Measurements from ENCODE around the gene JOSD2.

JOSD2 gene

DNA sequence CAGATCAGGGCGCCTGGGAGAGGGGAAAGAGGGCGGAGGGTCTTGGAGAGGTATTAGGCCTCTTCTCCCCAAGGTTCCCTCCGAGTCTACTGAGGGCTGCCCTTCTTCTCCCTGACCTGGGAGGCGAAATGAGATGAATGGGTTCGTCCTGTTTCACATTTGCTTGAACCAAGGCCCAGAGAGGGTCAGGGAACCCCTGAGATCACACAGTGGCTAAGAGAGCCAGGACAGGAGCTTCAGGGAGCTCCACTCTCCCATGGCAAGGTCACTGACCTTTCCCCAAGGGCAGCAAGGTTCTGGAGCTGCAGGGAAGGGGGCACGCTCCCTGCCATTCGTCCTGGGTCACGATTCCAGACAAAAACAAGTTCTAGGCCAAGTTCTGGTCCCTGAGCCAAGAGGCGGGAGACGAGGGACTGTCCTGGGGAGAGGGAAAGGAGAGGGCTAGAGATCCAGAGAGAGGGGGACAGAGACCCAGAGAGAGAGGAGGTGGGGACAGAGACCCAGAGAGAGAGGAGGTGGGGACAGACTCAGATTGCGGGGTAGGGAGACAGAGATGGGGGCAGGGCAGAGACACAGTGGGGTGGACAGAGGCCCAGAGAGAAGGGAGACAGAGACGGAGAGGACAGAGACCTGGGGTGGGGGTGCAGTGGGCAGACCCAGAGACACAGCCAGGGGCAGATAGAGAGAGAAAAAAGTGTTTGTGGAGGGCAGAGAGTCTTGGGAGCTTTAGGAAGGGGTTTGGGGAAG is 2.2 kb upstream of the JOSD2 start:
- DNase-seq = no peak

DNA sequence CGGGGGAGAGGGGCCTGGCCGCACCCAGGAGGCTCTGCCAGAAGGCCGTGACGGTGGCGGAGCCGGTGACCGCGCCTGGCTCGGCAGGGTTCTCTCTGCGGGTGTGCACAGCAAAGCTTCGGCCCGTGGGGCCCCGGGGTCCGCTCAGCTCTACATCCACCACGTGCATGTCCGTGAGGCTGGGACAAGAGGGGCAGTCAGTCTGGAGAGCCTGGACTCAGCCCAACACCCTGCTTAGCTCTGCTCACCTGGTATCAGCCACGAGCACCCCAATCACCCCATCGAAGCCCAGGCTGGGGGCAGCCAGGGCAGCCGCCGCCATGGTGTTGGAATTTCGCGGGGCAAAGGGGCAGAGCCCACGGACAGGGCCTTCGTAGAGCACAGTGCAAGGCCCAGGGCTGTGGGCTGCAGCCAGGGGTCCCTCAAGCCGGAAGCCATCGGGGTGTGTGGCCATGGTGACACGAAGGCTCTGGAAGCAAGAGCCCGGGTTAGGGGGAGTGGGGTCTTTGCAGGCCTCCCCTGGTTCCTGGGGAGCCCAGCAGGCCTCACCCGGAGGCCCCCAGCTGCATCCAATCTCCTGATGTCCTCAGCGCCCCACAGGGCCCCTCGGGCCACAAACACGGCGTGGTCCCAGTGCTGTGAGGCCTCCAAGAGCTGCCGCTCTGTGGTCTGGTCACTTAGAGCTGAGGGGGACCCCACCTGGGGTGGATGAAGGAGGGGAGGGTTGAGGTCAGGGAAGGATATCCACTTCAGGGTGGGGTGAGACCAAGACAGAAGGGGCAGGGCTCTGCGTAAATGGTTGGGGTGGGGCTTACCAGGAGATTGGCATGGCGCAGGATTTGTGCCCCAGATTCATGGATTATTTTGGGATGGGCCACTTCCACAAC is 1.4 kb upstream of the JOSD2 start:
- DNase-seq = no peak

- DNase-seq = no peak
These were observed 307 bp downstream of the JOSD2 start for GRCh38 chr19:50510700-50511068.

DNA sequence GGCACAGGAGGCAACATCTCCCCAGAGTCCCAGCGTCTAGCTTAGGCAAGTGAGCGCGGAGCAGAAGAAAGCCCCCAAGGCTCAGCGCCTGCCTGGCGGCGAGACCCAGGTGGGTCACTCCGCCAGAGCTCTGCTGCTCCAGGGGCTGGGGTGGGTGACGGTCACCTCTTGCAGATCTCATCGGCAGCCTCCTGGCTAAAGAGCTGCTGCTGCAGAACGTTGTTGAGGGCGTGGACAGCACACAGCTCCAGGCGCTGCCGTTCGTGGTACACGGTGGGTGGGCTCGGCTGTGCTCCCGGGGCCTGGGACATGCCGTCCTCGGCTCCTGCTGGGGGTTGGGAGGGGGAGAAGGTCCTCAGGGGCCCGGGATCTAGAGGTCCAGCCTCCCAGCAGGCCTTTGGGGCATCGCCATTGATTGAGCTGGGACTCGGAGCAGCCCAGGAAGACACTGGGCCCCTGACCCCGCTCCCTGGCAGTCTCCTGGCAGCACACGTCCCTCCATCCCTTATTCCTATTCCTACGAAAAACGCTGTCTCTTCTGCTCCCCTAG is 795 bp downstream of the JOSD2 start:
- DNase-seq = no peak

DNA sequence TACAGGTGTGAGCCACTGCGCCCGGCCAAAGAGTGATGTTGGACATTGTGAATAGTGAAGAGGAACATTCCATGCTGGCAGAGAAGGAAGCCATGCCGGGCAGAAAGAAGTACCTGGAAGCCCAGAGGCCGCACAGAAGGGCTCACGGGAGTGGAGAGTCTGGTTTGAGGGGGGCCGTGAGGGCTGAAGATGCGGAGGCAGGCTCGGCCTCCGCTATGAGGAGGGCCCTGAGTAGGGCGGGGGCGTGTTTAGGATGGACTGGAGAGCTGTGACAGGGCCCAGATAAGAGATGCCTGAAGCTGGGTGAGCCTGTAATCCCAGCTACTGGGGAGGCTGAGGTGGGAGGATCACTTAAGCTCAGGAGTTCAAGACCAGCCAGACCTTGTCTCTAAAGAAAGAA is 1.6 kb downstream of the JOSD2 start:
- DNase-seq = no peak

- DNase-seq = no peak
These were observed 2.2 kb downstream of the JOSD2 start for GRCh38 chr19:50508843-50509190.

GRCh38 chr19:50507376-50507775 is 3.6 kb downstream of the JOSD2 start:
- DNase-seq = no peak

DNA sequence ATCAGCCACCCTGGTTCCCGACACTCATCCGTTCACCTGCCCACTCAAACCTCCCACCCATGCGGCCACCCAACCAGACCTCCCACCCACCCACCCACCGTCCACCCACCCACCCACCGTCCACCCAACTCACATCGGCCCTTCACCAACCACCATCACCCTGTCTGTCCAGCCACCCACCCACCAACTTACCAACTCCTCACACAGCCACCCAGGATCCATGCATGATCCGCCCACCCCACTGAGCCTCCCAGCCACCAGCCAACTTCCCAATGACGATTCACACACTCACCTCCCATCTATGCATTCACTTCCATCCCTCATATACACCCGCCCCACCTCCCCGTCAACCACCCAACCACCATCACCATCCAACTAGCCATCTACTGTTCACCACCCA is 4.3 kb downstream of the JOSD2 start:
- DNase-seq = no peak

GRCh38 chr19:50505856-50506611 is 5.0 kb downstream of the JOSD2 start:
- DNase-seq = no peak

DNA sequence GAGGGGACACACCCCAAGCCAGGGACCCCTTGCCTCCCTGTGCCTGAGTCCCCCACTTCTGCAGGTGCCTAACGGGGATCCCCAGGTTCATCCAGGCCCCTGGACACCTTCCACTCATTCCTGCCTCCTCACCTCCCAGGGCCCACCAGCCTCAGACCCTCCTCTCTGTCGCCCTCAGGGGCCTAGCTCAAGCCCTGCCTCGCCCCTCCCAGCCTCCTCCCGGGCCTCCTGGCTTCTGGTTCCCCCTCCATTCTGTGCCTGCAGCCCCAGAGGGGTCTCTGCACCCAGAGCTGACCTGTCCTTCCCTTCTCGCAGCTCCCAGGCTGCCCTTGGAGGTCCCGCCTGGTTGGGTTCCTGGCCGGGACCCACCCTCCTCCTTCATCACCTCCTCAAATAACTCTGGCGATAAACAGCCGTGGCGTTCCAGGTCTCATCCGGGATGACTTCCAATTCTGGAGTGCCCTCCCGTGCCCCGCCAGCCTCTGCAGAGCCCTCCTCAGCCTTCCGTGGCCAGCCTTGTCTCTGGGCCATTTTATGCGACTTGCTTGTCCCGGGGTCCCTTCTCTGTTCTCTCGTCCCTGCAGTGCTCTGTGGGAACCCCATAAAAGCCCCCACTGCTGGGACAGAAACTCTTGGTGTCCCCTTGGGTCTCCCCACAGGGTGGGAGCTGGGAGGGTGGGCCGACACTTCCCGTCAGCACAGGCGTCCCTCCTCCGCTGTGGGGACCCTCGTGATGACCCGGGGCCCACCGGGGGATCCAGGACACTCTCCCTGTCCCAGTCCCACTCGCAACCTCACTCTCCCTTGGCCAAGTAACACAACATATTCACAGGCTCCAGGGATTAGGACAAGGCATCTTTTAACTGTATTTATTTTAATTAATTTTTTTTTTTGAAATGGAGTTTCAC is 9.2 kb downstream of the JOSD2 start:
- DNase-seq = no peak

DNA sequence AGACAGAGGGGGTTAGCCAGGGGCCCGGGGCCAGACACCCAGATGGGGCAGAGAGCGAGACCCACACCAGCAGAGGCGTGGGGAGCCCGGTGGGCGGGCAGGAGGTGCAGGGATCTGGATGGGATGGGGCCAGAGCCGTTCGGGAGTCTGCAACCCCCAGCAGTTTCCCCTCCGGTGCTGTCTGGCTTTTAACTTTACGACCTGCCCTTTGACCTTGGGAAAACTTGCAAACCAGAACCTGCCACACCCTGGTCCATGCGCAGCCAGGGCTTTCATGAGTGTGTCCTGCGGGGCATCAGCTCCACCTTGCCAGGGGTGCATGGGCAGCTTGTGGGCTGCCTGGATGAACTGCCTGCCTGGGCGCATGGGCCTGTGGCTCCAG is 9.8 kb downstream of the JOSD2 start:
- no peak for DNase-seq

- DNase-seq = no peak
These were observed 10.2 kb downstream of the JOSD2 start for GRCh38 chr19:50500753-50501151.

GRCh38 chr19:50500060-50500752 is 10.8 kb downstream of the JOSD2 start:
- no peak for DNase-seq

DNA sequence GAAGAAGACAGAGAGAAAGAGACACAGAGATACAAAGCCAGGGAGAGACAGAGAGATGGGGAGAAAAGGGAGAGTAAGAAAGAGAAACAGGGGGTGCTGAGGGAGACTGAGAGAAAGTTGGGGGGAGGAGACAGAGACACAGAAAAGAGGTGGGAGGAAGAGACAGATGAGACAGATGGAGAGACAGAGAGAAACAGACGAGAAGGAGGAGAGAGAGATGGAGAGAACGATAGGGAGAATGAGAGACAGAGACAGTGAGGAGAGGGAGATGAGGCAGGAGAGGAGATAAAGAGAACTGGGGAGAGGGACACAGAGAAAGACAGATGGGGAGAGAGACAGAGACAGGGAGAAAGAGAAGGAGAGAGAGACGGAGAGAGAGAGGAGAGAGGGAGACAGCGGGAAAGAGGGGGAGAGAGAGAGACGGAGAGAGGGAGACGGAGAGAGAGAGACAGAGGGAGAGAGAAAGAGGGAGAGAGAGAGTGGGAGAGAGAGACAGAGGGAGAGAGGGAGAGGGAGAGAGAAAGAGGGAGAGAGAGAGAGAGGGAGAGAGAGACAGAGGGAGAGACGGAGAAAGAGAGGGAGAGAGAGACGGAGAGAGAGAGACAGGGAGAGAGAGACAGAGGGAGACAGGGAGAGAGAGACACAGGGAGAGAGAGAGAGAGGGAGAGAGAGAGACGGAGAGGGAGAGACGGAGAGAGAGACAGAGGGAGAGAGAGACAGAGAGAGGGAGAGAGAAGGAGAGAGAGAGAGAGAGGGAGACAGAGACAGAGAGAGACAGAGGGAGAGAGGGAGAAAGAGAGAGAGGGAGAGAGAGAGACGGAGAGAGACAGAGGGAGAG is 12.6 kb downstream of the JOSD2 start:
- DNase-seq = no peak

- no peak for DNase-seq
These were observed 14.0 kb downstream of the JOSD2 start for GRCh38 chr19:50497022-50497405.

- DNase-seq = no peak
These were observed 14.6 kb downstream of the JOSD2 start for GRCh38 chr19:50496189-50497021.

DNA sequence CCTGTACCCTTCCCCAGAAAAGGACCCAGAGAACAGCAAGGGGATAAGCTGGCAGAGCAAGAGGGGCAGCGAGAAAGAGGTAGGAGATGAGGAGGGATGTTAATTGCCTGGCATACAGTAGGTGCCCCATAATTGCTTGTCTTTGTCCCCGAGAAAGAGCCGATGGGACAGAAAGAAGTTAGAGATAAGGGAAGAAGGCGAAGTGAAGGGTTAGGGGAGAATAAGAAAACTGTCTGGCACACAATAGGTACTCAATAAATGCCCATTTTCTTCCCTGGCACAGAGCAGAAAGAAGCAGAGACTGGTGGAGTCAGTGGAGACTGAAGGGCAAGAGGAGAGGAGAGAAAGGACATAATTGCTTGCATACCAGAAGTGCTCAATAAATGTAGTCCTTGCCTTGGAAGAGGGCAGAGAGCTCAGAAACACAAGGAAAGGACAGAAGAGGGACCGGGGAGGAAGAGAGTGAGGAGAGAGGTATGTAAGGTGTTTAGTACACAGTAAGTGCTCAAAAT is 15.9 kb downstream of the JOSD2 start:
- no peak for DNase-seq

DNA sequence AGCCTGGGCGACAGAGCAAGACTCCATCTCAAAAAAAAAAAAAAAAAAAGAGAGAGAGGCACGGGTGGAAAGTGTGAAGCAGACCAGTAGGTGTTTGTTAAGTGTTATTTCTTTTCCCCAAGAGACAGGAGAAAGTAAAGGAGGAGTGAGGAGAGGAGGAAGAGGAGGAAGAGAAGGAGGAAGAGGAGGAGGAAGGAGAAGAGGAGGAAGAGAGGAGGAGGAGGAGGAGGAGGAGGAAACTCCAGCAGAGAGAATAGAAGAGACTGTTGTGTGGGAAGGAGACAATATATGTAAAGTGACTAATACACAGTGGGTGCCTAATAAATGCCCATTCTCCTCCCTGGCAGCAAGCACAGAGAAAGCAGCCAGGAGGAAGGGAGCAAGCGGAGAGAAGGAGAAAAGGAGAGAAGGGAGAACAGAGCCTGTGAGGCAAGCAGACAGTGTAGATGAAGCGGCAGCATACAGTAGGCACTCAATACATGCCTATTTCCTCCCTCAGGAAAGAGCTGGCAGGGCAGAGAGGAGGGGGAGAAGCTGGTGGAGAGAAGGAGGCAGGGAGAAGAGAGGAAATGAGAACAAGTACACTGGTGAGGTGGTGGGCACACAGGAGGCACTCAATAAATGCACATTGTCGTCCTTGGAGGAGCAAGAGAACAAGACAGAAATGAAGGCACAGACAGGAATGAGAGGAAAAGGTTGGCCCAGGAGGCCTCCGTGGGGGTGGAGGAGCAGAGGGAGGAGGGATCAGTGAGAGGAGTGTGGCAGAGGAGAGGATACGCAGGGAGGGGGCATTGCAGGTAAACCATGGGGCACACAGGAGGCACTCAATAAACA is 16.6 kb downstream of the JOSD2 start:
- DNase-seq = no peak

DNA sequence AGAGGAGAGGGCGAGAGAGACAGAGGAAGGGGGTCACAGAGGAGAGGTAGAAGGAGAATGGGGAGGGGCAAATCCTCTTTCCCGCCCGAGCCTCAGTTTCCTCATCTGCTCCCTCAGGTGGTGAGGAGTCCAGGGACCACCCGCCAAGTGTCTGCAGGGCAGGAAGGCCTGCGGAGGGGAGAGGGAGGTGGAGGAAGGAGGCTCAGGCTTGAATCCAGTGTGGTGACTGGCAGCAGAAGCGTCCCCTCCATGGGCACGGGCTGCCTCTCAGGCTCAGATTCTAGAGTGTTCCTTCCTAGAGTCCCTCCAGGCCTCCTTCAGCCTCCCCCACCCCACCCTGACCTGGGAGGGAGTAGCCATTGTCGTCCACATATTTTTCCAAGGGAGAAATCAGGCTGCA is 17.8 kb downstream of the JOSD2 start:
- no peak for DNase-seq

Measured in activated naive CD4-positive, alpha-beta T cell (primary cell).